NCI-H1930 (cell line): ENCODE results near the gene PPM1M.

Source experiments
- DNase-seq, 2 experiments: peaks; one replicate each; lab custom pipeline; 2025; lab: John Stamatoyannopoulos, UW

PPM1M gene

GRCh38 chr3:52216585-52217408 is 28.8 kb upstream of the PPM1M start:
- DNase-seq: no peak

GRCh38 chr3:52217409-52217805 is 28.2 kb upstream of the PPM1M start:
- DNase-seq: no peak

GRCh38 chr3:52218026-52218425 is 27.5 kb upstream of the PPM1M start:
- DNase-seq: no peak

- DNase-seq: no peak
Observed at GRCh38 chr3:52218454-52218853, 27.1 kb upstream of the PPM1M start.

- DNase-seq: no peak
Observed at GRCh38 chr3:52218937-52219650, 26.5 kb upstream of the PPM1M start.

- peak; percentile 31 to 53 for DNase-seq
Observed at GRCh38 chr3:52220380-52221026, 25.1 kb upstream of the PPM1M start.

- DNase-seq: no peak
Observed at GRCh38 chr3:52221141-52221562, 24.4 kb upstream of the PPM1M start.

- no peak for DNase-seq
Observed at GRCh38 chr3:52221563-52222318, 23.8 kb upstream of the PPM1M start.

GRCh38 chr3:52222319-52223221 is 23.0 kb upstream of the PPM1M start:
- DNase-seq: no peak

GRCh38 chr3:52223449-52224408 is 21.8 kb upstream of the PPM1M start:
- no peak for DNase-seq

- no peak for DNase-seq
Observed at GRCh38 chr3:52225452-52226228, 19.9 kb upstream of the PPM1M start, which contains the start of gene TLR9. TLR9 (minus strand) TSS chr3:52225645; CDS start chr3:52225529, 116 bp downstream.

- DNase-seq: no peak
Observed at GRCh38 chr3:52226229-52226817, 19.2 kb upstream of the PPM1M start.

- no peak for DNase-seq
Observed at GRCh38 chr3:52227117-52227516, 18.4 kb upstream of the PPM1M start.

GRCh38 chr3:52227766-52228165 is 17.8 kb upstream of the PPM1M start:
- no peak for DNase-seq

GRCh38 chr3:52228266-52228665 is 17.3 kb upstream of the PPM1M start:
- DNase-seq: no peak

- DNase-seq: no peak
Observed at GRCh38 chr3:52228751-52229291, 16.7 kb upstream of the PPM1M start.

- no peak for DNase-seq
Observed at GRCh38 chr3:52229656-52230055, 15.9 kb upstream of the PPM1M start.

- DNase-seq: no peak
Observed at GRCh38 chr3:52230461-52230860, 15.1 kb upstream of the PPM1M start.
